Measurements from ENCODE around the gene STEAP1B.

The STEAP1B gene

DNA sequence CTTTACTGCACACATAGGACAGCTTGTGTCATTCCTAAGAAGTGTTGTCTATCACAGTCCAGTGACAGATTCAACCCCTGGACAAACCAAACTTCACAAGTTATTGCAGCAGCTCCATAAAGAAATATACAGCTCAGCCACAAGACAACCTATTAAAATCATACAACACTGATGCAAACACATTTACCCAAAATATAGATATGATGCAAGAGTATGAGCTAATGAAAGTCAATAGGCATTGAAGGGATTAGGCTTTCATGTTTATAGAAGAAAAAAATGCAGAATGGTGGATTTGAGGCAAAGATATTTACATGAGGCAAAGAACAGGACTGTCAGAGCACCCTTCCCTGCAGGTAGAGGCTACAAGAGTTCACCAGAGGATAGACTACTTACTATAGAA, 128.1 kb downstream of the STEAP1B start:
- H3K36me3 ChIP-seq (ENCODE audit: insufficient read depth, low read length) = no peaks in the 10 kb centered on the region
- no peaks in the 10 kb centered on the region for H3K9me3 ChIP-seq (ENCODE audit: low read depth, low read length)
- TF ChIP-seq EZH2 (IDR thresholded peaks at IDR 0.05) (no peak), FOXP2 (optimal IDR thresholded peaks at IDR 0.05; ENCODE audit: control extremely low read depth, extremely low read length, insufficient read depth) (no peak), POLR2AphosphoS5 (IDR thresholded peaks at IDR 0.05; ENCODE audit: borderline replicate concordance, low read depth, low read length) (no peak)
- H3K4me3 ChIP-seq = no peak overlapping the region
- no peak for DNase-seq (ENCODE audit: low read depth, low spot score)
- no peak overlapping the region for H3K9ac ChIP-seq (ENCODE audit: insufficient read length)
- H3K27ac ChIP-seq = no peak overlapping the region
